Adrenal gland (tissue), 5 donors: ENCODE data around the gene TMEM17.

ENCODE experiments used
- CTCF ChIP-seq, 6 experiments: fragments of 450-650 bp in 4 of 6; fragments of 200-600 bp in 2 of 6; sonication (generic) in 1 of 6; IDR thresholded peaks; 1 replicate in 5 of 6; 2 replicates in 1 of 6; pipeline versions ENCODE4 v1.5.1 to v1.8.0; 2016 to 2021; ENCODE audit warnings: antibody characterized with exemption in 6 of 6, mild to moderate bottlenecking in 2 of 6, moderate library complexity in 1 of 6
- POLR2A ChIP-seq, 2 donors: fragments of 450-650 bp; IDR thresholded peaks; one replicate each; pipeline ENCODE4 v1.6.1; 2017; ENCODE audit warnings: antibody characterized with exemption in 2 of 2, mild to moderate bottlenecking in 2 of 2, moderate library complexity in 1 of 2
- donor health status: DM: no; HTN: no; CAD: no.

- no peak for TF ChIP-seq CTCF (IDR thresholded peaks at IDR 0.05)
- peak; percentile 37 to 88 for TF ChIP-seq POLR2A (IDR thresholded peaks at IDR 0.05)
Observed at GRCh38 chr2:62505750-62506420, at the start of gene TMEM17.
